IPS-NIHi11 (cell line): ENCODE results near the gene VWC2L.
A peak's percentile ranks its signal among the peaks of the same experiment; 100 is the strongest.

Experiments
- DNase-seq: peaks from one replicate; pipeline ENCODE4 v3.0.0; 2012; ENCODE audit warnings: mixed read lengths, low spot score

The VWC2L gene

GRCh38 chr2:214410918-214411554 is at the start of gene VWC2L:
Gene VWC2L (plus strand): TSS chr2:214411054. CDS start chr2:214414194, 3,140 bp downstream.
- DNase-seq, result peak; percentile 80

GRCh38 chr2:214361116-214361515 is 49.7 kb upstream of the VWC2L start:
- no peak for DNase-seq

GRCh38 chr2:214365549-214365948 is 45.3 kb upstream of the VWC2L start:
- no peak for DNase-seq

- no peak for DNase-seq
Measured at GRCh38 chr2:214367171-214367570, 43.7 kb upstream of the VWC2L start.

GRCh38 chr2:214376618-214377285 is 34.1 kb upstream of the VWC2L start:
- DNase-seq, result no peak

GRCh38 chr2:214377286-214377624 is 33.6 kb upstream of the VWC2L start:
- DNase-seq, result no peak

GRCh38 chr2:214378455-214379103 is 32.3 kb upstream of the VWC2L start:
- peak; percentile 38 for DNase-seq

GRCh38 chr2:214379227-214379626 is 31.6 kb upstream of the VWC2L start:
- DNase-seq, result no peak

GRCh38 chr2:214380681-214381080 is 30.2 kb upstream of the VWC2L start:
- no peak for DNase-seq

- no peak for DNase-seq
Measured at GRCh38 chr2:214382229-214382628, 28.6 kb upstream of the VWC2L start.

GRCh38 chr2:214386720-214387119 is 24.1 kb upstream of the VWC2L start:
- no peak for DNase-seq

- no peak for DNase-seq
Measured at GRCh38 chr2:214389334-214389733, 21.5 kb upstream of the VWC2L start.

- no peak for DNase-seq
Measured at GRCh38 chr2:214393796-214394195, 17.1 kb upstream of the VWC2L start.

- no peak for DNase-seq
Measured at GRCh38 chr2:214395040-214395439, 15.8 kb upstream of the VWC2L start.

- no peak for DNase-seq
Measured at GRCh38 chr2:214401580-214401979, 9.3 kb upstream of the VWC2L start.

- no peak for DNase-seq
Measured at GRCh38 chr2:214410128-214410775, 602 bp upstream of the VWC2L start.

GRCh38 chr2:214412679-214413078 is 1.8 kb downstream of the VWC2L start:
- no peak for DNase-seq

- no peak for DNase-seq
Measured at GRCh38 chr2:214436470-214436869, 25.6 kb downstream of the VWC2L start.

- DNase-seq, result peak; percentile 22
Measured at GRCh38 chr2:214450118-214450894, 39.5 kb downstream of the VWC2L start.

- DNase-seq, result no peak
Measured at GRCh38 chr2:214451516-214452275, 40.8 kb downstream of the VWC2L start.

- no peak for DNase-seq
Measured at GRCh38 chr2:214465363-214466146, 54.7 kb downstream of the VWC2L start.
